ENCODE measurements around the gene TNC.

The TNC gene

GRCh38 chr9:115117999-115118878, at the start of gene TNC:
Gene TNC, minus strand, starts transcription at chr9:115118157. Its CDS starts 27,139 bp downstream, at chr9:115091018.
- DNase-seq (ENCODE audit: low read depth), result no peak

GRCh38 chr9:115167175-115167574, 49.2 kb upstream of the TNC start:
- DNase-seq (ENCODE audit: low read depth), result no peak

GRCh38 chr9:115165233-115165632, 47.3 kb upstream of the TNC start:
- DNase-seq (ENCODE audit: low read depth), result no peak

DNA sequence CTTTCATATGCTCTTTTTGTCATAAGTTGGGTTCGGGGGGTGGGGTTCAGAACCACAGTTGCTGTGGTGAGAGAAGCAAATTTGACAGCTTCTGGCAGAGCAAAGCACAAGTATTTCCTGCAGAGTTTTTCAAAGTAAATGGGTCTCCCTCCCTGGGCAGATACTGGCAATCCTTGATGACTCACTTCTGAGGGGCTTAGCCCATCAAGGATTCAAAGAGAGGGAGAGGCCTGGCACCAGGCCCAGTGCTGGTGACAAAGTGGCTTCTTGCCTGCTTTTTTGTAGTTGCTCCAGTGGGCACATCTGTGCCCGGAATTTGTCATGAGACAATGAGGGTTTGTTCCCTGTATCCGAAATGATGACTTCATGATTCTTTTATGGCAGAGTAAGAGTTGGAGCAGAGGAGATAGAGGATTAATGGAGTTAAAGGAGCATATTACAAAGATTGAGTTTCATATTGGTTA, 46.6 kb upstream of the TNC start:
- no peak for DNase-seq (ENCODE audit: low read depth)

GRCh38 chr9:115162946-115163345, 45.0 kb upstream of the TNC start:
- DNase-seq (ENCODE audit: low read depth), result no peak

GRCh38 chr9:115161446-115161845, 43.5 kb upstream of the TNC start:
- no peak for DNase-seq (ENCODE audit: low read depth)

GRCh38 chr9:115158661-115159481, 40.9 kb upstream of the TNC start:
- DNase-seq (ENCODE audit: low read depth), result no peak

- DNase-seq (ENCODE audit: low read depth), result no peak
Observed at GRCh38 chr9:115157245-115157674, 39.3 kb upstream of the TNC start.

DNA sequence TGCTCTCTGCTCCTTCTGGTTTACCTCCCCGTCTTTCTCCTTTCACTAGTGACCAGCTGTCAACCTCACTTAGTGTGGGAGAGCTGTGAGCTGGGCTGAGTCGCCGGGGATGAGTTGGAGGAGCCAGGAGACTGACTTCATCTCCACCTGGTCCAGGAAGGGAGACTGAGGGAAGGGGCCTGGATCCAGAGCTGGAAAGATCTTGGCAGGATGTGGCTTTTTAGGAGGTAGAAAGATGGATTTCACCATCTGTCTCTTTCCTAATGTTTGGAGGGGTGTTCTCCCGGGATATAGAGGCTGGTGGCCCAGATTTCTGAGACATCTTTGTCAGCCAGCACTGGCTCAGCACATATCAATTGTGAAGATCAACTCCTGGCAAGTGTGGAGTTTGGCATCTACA, 37.1 kb upstream of the TNC start:
- DNase-seq (ENCODE audit: low read depth), result no peak

DNA sequence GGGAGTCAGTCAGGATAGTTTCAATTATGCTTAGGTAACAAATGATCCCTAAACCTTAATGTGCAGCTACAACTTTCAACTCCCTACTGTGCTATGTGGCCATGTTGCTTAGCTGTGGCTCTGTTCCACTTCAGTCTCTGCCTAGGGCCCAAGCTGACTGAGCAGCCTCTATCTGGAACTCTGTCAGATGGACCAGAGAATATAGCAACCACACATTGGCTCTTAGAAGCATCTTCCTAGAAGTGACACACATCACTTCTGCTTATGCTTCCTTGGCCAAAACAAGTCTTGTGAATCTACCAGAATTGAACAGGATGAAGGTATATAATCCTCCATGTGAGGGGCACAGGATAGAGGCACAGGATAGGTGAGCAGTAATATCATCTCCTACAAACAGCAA, 36.7 kb upstream of the TNC start:
- no peak for DNase-seq (ENCODE audit: low read depth)

DNA sequence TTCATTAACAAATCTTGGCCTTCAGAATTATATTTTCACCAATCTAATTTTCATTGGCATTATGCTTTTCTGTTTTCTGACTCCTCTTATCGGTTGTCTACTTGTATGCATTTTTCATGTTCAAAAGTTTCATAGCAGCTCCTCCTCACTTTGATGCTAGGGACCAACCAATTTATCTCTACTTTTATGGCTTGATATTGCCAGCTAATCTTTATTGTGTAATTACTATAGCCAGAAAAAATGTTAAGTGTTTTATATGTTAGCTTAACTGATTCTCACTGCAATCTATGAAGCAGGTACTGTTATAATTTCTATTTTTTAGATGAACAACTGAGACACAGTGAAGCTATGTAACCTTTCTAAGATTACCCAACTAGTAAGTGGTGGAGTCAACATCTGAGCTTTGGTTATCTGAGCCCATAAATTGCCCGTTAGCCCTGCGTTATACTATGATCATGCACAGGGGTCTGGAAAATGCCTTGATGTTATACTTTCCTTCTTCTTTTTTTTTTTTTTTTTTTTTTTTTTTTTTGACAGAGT, 34.4 kb upstream of the TNC start:
- no peak for DNase-seq (ENCODE audit: low read depth)

GRCh38 chr9:115148721-115149120, 30.8 kb upstream of the TNC start:
- no peak for DNase-seq (ENCODE audit: low read depth)

DNA sequence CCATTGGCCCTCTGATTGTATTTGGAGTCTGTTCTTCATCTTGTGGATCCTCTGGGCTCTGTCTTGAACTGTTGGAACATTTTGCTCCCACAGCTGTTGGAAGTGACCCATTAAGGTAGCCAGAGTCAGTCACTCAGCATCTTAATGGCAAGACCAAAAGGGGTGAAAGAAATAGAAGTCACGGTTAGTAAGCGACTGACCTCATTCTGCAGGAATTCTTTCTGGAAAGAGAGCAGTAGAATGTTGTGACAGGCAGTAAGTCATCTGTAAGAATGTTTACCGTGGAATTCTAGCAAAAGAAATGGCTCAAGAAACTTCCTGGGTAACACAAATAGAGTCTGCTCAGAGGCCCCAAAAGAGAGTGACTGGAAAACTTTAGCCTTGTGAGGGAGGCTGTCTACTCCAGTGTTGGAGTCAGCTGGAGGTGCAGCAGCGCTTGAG, 28.6 kb upstream of the TNC start:
- no peak for DNase-seq (ENCODE audit: low read depth)

DNA sequence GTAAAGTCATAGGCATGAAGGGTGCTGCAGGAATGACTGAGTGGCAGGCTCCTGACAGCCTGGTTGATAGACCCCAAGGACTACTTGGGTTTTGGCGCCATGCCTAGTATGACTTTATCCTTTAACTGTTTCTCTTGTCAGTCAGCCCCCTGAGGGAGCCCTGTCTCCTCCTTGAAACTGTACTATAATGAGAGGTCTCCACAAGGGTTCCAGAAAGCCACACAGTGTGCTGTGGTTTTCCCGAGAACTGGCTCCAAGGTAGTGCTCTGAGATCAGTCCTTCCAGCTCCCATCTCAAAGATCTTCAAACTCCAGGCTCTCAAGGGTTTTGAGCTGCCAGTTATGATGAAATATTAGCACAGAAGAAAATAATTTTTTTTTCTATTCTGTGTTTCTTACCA, 26.7 kb upstream of the TNC start:
- no peak for DNase-seq (ENCODE audit: low read depth)

- no peak for DNase-seq (ENCODE audit: low read depth)
Observed at GRCh38 chr9:115143689-115144088, 25.7 kb upstream of the TNC start.

DNA sequence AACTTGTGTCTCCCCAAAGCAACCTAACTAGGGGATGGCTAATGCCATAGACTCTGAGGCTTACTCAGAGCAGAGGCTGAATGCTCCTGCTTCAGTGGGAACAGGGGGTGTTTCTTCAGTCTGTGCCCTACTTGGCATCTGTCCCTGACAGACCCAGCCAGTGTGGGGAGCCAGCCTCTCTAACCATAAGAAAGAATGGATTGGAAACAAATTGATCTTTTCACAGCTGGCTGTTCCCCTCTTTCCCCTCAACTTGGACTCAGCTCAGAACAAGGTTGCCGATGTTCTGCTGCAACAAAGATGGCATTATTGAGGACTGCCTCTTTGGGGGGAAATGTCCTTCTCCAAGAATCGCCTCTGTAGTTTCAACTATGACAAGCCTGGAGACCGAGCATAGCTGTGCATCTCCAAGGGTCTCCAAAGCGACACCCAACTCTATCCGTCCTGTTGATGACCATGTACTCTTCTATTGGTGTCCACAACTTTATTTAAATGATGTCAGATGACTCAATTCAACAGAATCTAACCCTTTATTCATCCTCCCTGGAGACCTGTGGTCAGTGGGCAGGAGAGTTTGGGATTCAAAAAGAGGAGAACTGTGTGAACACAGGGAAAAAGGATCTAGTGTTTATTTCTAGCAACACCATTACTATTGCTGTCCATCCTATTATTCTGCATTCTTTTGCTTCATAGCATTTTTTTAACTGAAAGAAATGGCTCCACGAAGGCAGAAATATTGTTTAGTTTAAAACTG, 24.7 kb upstream of the TNC start:
- DNase-seq (ENCODE audit: low read depth), result no peak

DNA sequence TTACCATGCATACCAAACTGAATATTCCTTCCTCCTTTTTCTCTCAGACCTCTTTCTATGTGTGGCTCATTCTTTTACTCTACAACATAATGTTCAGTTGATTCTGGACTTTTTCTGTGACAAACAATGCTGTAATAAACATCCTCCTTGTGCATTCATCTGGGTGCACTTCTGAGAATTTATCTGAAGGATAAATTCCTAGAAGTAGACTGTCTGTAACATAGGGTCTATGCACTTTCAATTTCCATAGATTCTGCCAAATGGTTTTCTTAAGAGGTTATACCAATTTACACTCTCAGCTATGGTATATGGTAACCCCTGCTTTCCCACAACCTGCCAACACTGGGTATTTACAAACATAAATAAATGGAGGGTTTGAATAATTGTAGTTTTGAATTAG, 24.1 kb upstream of the TNC start:
- no peak for DNase-seq (ENCODE audit: low read depth)

DNA sequence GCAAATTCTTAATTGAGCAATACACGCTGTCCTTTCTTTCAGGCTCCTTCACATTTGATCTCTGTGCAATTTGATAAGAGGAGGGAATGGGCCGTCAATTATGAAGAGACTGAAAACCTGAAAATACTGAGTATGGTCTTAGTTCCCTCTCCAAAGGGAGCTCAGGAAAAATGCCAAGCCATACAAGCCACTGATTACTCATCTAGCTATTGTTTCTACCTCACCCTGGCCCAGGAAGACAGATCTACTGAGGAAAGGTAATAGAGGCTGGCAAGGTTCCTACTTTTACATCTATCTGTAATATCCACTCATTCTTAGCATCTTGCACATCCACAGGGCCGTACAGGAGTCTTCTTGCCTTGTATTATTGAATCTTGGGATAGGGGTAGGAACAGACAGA, 23.7 kb upstream of the TNC start:
- no peak for DNase-seq (ENCODE audit: low read depth)

- DNase-seq (ENCODE audit: low read depth), result no peak
Observed at GRCh38 chr9:115138151-115138550, 20.2 kb upstream of the TNC start.

- DNase-seq (ENCODE audit: low read depth), result no peak
Observed at GRCh38 chr9:115137526-115137925, 19.6 kb upstream of the TNC start.

- DNase-seq (ENCODE audit: low read depth), result no peak
Observed at GRCh38 chr9:115135821-115136778, 18.1 kb upstream of the TNC start.

Data from activated T-helper 9 cell treated with anti-CD3 and anti-CD28 coated beads, Interleukin-2, amount 50 U/mL, for 16 hours (primary cell).